Adrenal gland (tissue), 5 donors: ENCODE measurements around the gene NAV2.

Experiments
- POLR2A ChIP-seq, 2 donors: fragments of 450-650 bp; IDR thresholded peaks; one replicate each; pipeline ENCODE4 v1.6.1; 2017; ENCODE audit warnings: antibody characterized with exemption in 2 of 2, mild to moderate bottlenecking in 2 of 2, moderate library complexity in 1 of 2
- TF ChIP-seq, protein P1 (sequence below), 6 experiments: fragments of 450-650 bp in 4 of 6; fragments of 200-600 bp in 2 of 6; sonication (generic) in 1 of 6; IDR thresholded peaks; 1 replicate in 5 of 6; 2 replicates in 1 of 6; pipeline versions ENCODE4 v1.5.1 to v1.8.0; 2016 to 2021; ENCODE audit warnings: antibody characterized with exemption in 6 of 6, mild to moderate bottlenecking in 2 of 6, moderate library complexity in 1 of 6
- donor health status: DM: no; HTN: no; CAD: no.

DNA sequence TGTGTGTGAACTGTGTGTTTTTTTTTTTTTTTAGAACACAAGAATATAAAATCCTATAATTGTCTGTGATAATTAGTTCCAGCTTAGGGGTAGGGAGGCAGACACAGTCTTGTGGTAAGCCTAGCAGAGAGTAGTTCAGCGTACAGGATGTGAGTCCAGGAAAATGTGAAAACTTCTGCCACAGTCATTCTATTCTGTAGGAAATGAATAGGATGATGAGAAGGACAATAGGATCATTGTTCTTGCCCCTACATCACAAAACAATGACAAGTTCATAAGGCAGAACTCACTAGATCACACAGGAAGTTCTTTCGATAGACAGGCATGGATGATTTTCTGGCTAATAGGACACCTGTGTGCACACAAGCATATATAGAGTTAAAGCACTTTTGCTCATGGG, 132.2 kb downstream of the NAV2 start:
- TF ChIP-seq, protein P1, sequence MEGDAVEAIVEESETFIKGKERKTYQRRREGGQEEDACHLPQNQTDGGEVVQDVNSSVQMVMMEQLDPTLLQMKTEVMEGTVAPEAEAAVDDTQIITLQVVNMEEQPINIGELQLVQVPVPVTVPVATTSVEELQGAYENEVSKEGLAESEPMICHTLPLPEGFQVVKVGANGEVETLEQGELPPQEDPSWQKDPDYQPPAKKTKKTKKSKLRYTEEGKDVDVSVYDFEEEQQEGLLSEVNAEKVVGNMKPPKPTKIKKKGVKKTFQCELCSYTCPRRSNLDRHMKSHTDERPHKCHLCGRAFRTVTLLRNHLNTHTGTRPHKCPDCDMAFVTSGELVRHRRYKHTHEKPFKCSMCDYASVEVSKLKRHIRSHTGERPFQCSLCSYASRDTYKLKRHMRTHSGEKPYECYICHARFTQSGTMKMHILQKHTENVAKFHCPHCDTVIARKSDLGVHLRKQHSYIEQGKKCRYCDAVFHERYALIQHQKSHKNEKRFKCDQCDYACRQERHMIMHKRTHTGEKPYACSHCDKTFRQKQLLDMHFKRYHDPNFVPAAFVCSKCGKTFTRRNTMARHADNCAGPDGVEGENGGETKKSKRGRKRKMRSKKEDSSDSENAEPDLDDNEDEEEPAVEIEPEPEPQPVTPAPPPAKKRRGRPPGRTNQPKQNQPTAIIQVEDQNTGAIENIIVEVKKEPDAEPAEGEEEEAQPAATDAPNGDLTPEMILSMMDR (IDR thresholded peaks at IDR 0.05), result no peak
- TF ChIP-seq POLR2A (IDR thresholded peaks at IDR 0.05), result no peak
